ENCODE measurements around the gene MAGOHB. TPM values are rescaled to one million over a fixed set of nuclear protein-coding genes. Genes with fewer than 3 reads are reported as not detected.
"Not testable (repeated sequence)": the region's sequence is repeated elsewhere in the genome, so short reads cannot be mapped to it uniquely, and the experiment has no call there.

MAGOHB gene
- total RNA-seq, 1 donor from 2014 or later = 5.4 TPM

DNA sequence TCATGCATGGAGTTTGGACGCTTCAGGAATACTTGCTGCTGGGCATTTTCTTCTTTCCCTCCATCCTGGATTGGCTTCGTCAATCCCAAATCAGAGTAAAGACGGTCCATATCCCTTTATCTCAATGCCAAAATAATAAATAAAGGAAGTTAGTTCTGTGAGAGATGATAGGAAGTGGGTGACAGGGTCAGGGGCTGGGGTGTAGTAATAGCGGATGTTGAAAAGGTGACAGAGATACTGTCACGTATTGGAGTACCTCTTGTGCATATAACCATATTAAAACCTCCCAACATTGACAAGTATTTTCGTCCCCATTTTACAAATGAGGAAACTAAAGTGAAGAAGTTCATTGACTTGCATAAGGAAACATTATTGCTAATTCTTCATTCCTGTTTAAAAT, 12.4 kb downstream of the MAGOHB start:
- peaks cover 0 to 4% of the 10 kb centered on the region in 2 donors for H3K36me3 ChIP-seq
- H3K9me3 ChIP-seq = no peaks in the 10 kb centered on the region
- DNase-seq (ENCODE audit: low spot score in 2 of 2) = no peak
- intact Hi-C loops (cut with DNase I) = no loop called here
- TF ChIP-seq, protein P1, sequence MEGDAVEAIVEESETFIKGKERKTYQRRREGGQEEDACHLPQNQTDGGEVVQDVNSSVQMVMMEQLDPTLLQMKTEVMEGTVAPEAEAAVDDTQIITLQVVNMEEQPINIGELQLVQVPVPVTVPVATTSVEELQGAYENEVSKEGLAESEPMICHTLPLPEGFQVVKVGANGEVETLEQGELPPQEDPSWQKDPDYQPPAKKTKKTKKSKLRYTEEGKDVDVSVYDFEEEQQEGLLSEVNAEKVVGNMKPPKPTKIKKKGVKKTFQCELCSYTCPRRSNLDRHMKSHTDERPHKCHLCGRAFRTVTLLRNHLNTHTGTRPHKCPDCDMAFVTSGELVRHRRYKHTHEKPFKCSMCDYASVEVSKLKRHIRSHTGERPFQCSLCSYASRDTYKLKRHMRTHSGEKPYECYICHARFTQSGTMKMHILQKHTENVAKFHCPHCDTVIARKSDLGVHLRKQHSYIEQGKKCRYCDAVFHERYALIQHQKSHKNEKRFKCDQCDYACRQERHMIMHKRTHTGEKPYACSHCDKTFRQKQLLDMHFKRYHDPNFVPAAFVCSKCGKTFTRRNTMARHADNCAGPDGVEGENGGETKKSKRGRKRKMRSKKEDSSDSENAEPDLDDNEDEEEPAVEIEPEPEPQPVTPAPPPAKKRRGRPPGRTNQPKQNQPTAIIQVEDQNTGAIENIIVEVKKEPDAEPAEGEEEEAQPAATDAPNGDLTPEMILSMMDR (IDR thresholded peaks at IDR 0.05) = no peak
- no peaks in the 10 kb centered on the region for H3K27me3 ChIP-seq
- no peaks in the 10 kb centered on the region for H3K4me1 ChIP-seq
- H3K4me3 ChIP-seq = no peak overlapping the region
- H3K27ac ChIP-seq = no peak overlapping the region

DNA sequence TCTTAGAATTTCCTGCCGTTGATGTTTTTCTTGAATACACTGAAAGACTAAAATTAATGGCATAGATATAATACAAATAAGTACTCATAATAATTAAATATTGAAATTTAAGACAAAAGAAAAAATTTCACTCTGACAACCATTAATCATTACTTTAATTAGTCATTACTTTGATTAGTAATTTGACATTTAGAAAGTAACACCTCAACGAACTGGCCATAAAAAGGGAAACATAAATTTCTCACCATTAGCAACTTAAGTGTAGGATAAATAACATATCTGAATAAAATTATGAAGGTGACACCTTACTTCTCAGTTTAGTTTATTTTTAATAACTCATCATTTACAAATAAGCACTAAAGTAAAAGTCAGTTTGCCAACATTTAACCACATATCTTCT, 17.5 kb downstream of the MAGOHB start:
- Histone ChIP-seq H3K27ac (no peak overlapping the region), H3K4me1 (no peaks in the 10 kb centered on the region), H3K27me3 (no peaks in the 10 kb centered on the region), H3K36me3 (peaks cover 4 to 7% of the 10 kb centered on the region in 2 donors), H3K4me3 (no peak overlapping the region), H3K9me3 (no peaks in the 10 kb centered on the region)
- TF ChIP-seq, protein P1 (IDR thresholded peaks at IDR 0.05) = no peak
- intact Hi-C loops (cut with DNase I) = no loop called here
- DNase-seq (ENCODE audit: low spot score in 2 of 2) = no peak

DNA sequence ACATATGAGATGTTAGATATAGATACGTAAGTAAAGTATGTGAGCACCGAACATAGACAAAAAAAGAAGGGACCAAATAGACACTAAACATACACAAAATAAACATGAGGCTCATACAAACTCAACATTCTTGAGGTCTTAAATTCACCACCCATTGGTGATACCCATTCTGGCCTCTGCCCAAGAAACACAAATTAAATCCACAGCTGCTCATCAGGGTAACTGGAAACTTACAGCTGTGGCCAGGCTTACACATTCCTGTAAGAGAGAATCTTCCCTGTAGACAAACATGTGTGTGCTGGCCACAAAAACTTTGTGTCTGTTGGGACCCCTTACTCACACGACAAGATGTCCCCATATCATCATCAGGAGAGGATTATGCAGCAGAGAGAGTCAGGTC, 22.4 kb downstream of the MAGOHB start:
- Histone ChIP-seq H3K4me3 (no peak overlapping the region), H3K4me1 (no peaks in the 10 kb centered on the region), H3K27ac (no peak overlapping the region), H3K9me3 (no peaks in the 10 kb centered on the region), H3K36me3 (peaks cover 0 to 7% of the 10 kb centered on the region in 2 donors), H3K27me3 (no peaks in the 10 kb centered on the region)
- DNase-seq (ENCODE audit: low spot score in 2 of 2) = no peak
- TF ChIP-seq, protein P1 (IDR thresholded peaks at IDR 0.05) = no peak
- intact Hi-C loops (cut with DNase I) = no loop called here

DNA sequence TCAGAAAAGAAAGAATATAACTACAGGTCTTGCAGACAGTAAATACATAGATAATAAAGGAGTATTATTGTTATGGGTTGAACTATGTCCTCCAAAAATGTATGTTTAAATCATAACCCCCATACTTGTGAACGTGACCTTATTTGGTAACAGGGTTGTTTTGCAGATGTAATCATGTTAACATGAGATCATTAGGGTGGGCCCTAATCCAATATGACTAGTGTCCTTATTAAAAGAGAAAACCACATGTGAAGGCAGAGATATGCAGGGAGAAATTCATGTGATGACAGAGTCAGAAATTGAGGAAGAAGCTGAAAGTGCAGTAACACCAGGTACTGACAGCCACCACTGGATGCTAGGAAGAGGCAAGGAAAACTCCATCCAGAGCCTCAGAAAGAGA, 29.0 kb downstream of the MAGOHB start:
- intact Hi-C loops (cut with DNase I) = no loop called here
- TF ChIP-seq, protein P1 (IDR thresholded peaks at IDR 0.05) = no peak
- Histone ChIP-seq H3K4me3 (no peak overlapping the region), H3K9me3 (peaks cover 0 to 3% of the 10 kb centered on the region in 2 donors), H3K4me1 (no peaks in the 10 kb centered on the region), H3K27me3 (no peaks in the 10 kb centered on the region), H3K36me3 (peaks cover 12% of the 10 kb centered on the region in 2 donors), H3K27ac (no peak overlapping the region)
- DNase-seq (ENCODE audit: low spot score in 2 of 2) = no peak

DNA sequence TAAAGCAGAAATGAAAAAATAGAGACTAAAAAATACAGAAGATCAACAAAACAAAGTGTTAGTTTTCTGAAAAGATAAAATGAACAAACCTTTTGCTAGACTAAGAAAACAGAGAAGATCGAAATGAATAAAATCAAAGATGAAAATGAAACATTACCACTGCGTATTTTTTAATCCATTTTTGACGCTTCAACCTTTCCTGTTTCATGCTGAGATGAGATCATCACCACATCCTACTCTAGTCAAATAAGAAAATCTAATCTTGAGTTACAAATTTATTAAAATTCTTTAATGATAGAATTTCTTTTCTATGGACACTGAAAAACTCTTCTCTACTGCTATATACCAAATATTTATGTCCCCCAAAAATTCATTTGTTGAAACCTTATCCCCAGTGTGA, 30.7 kb downstream of the MAGOHB start:
- H3K36me3 ChIP-seq = peaks cover 12% of the 10 kb centered on the region in 2 donors
- H3K4me1 ChIP-seq = no peaks in the 10 kb centered on the region
- no peak for DNase-seq (ENCODE audit: low spot score in 2 of 2)
- H3K4me3 ChIP-seq = no peak overlapping the region
- TF ChIP-seq, protein P1 (IDR thresholded peaks at IDR 0.05) = no peak
- intact Hi-C loops (cut with DNase I) = no loop called here
- no peak overlapping the region for H3K27ac ChIP-seq
- H3K27me3 ChIP-seq = no peaks in the 10 kb centered on the region
- peaks cover 0 to 3% of the 10 kb centered on the region in 2 donors for H3K9me3 ChIP-seq

DNA sequence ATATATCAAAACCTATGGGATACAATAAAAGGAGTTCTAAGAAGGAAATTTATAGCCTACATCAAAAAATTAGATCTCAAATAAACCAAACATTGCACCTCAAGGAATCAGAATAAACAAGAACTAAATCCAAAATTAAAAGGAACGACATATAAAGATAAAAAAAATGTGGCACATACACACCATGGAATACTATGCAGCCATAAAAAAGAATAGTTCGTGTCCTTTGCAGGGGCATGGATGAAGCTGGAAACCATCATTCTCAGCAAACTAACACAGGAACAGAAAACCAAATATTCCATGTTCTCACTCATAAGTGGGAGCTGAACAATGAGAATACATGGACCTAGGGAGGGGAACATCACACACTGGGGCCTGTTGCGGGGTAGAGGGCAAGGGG, 31.3 kb downstream of the MAGOHB start:
- H3K9me3 ChIP-seq; intact Hi-C loops (cut with DNase I); DNase-seq (ENCODE audit: low spot score in 2 of 2); H3K4me1 ChIP-seq; H3K27me3 ChIP-seq; H3K4me3 ChIP-seq; H3K27ac ChIP-seq: not testable (repeated sequence)
- H3K36me3 ChIP-seq = peaks cover 12% of the 10 kb centered on the region in 2 donors

Data from ascending aorta (tissue), 2 donors.